Right lobe of liver (tissue), 6 donors: Measurements from ENCODE around the gene CDC42BPB. TPM values are rescaled to one million over a fixed set of nuclear protein-coding genes. Genes with fewer than 3 reads are reported as not detected.

Source experiments
- ATAC-seq, 4 donors: fragments of 200-7000 bp; cut with Tn5 transposase; one replicate each; pipeline ENCODE4 v1.9.1; 2020; ENCODE audit warnings: mild to moderate bottlenecking in 4 of 4, moderate library complexity in 4 of 4
- DNase-seq, 3 donors: peaks; one replicate each; pipeline ENCODE4 v3.0.0-alpha.2; 2020
- H3K27ac ChIP-seq, 3 donors: fragments of 200-600 bp; one replicate each; pipeline ENCODE4 v1.8.0; 2022
- H3K27me3 ChIP-seq, 2 donors: fragments of 200-600 bp; one replicate each; pipeline ENCODE4 v1.8.0; 2022
- H3K36me3 ChIP-seq, 4 donors: fragments of 200-600 bp; sonication (generic) in 1 of 4; one replicate each; pipeline versions ENCODE4 v1.5.1 to v1.8.0; 2017 to 2022; ENCODE audit warnings: control low read depth in 1 of 4
- H3K4me1 ChIP-seq, 4 donors: fragments of 200-600 bp; sonication (generic) in 1 of 4; one replicate each; pipeline versions ENCODE4 v1.5.1 to v1.8.0; 2017 to 2022; ENCODE audit warnings: control low read depth in 1 of 4
- H3K4me3 ChIP-seq, 3 donors: fragments of 200-600 bp; one replicate each; pipeline ENCODE4 v1.8.0; 2022
- H3K9me3 ChIP-seq, 4 donors: fragments of 200-600 bp; sonication (generic) in 1 of 4; one replicate each; pipeline versions ENCODE4 v1.5.1 to v1.8.0; 2017 to 2022; ENCODE audit warnings: control low read depth in 1 of 4
- CTCF ChIP-seq, 4 donors: fragments of 200-600 bp in 3 of 4; fragments of 450-650 bp in 1 of 4; IDR thresholded peaks; one replicate each; pipeline versions ENCODE4 v1.5.1 to v1.8.0; 2016 to 2022; ENCODE audit warnings: antibody characterized with exemption in 4 of 4, mild to moderate bottlenecking in 2 of 4
- POLR2A ChIP-seq: fragments of 450-650 bp; IDR thresholded peaks from one replicate; pipeline ENCODE4 v1.6.1; 2017; ENCODE audit warnings: antibody characterized with exemption, mild to moderate bottlenecking
- WGBS: methylation state at CpG from one replicate; pipeline ENCODE4 v1.1.6; 2018; ENCODE audit warnings: low coverage, low lambda C conversion rate; ENCODE audit not compliant: insufficient coverage; ENCODE audit errors: missing lambda C conversion rate; 5-methylcytosine and 5-hydroxymethylcytosine counted together
- intact Hi-C, 2 donors: fragments of 100-400 bp; cut with DNase I; formaldehyde crosslinking; loops; one replicate each; pipeline versions ENCODE4 v1.11.2 to v1.14.1; 2022
- total RNA-seq, 6 experiments: library from RNA; depleted of rRNA in 2 of 6; stranded (reverse); fragments of >200 nt in 2 of 6; fragmentation: NEBNext Ultra II Directional in 3 of 6; extraction: Animal tissue kit (Norgen Biotek cat#: 25700) in 3 of 6; gene quantifications; one replicate each; pipeline versions ENCODE4 v1.1.0 to v1.2.4, GENCODE V29; 2016 to 2023
- donor health status: DM: no; HTN: yes; CAD: no.
- donor health status: DM: no; HTN: no; CAD: no.
- donor health status: DM: no; HTN: no; CAD: no.
- donor health status: DM: no; HTN: yes; CAD: no.
- donor health status: DM: no; HTN: yes; CAD: no.

CDC42BPB gene
- total RNA-seq, 6 experiments from 2014 or later, result 38.4 to 55.5 (median 43.0) TPM

DNA sequence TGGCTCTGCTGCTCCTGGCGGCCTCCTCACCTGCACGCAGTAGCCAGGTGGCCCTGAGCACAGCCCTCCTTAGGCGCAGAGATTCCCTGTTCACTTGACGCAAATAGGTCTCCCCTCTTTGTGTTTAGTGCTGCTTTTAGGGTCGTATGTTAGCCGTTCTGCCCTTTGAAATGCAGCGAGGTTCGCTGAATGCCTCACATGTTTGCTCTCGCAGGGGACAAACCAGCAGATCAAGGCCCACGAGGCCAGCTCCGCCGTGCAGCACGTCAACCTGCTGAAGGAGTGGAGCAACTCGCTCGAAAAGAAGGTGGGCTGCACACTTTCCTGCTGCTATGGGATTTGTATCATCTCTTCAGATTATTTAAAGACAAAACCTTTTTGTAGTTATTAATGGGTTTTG lies 166.2 kb downstream of the CDC42BPB start:
- Histone ChIP-seq H3K9me3 (no peaks in the 10 kb centered on the region), H3K4me3 (no peak overlapping the region), H3K27ac (no peak overlapping the region), H3K4me1 (peaks cover 0 to 14% (median 6%) of the 10 kb centered on the region in 4 donors), H3K27me3 (no peaks in the 10 kb centered on the region), H3K36me3 (peaks cover 0 to 5% (median 0%) of the 10 kb centered on the region in 4 donors)
- 90% methylated on average over 13 of the region's 15 CpGs for WGBS
- DNase-seq (peak in 1 of 3 donors; percentile 13), ATAC-seq (no peak)
- TF ChIP-seq CTCF (IDR thresholded peaks at IDR 0.05), result no peak
- TF ChIP-seq POLR2A, result no peak
- intact Hi-C loops, result no loop called here

DNA sequence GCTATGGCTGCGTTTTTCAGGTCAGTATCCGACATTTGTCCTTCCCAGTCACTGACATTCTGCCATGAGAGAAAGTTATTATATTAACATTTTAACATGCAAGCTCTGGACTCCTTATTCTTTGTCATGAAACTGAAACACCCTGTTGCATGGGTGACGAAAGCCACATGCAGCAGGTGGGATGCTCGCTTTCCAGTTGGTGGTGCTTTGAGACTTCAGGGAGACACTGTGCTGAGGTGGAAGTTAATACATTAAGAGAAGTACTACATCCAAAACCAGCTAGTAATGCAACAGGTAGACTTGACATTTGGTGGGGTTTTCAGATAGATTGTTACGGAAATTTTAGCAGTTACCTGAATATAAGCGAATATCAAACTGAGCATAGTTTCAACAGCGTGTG lies 167.7 kb downstream of the CDC42BPB start:
- H3K27ac ChIP-seq, result no peak overlapping the region
- peaks cover 0 to 9% (median 0%) of the 10 kb centered on the region in 4 donors for H3K36me3 ChIP-seq
- TF ChIP-seq CTCF (IDR thresholded peaks at IDR 0.05) (no peak), POLR2A (no peak)
- H3K4me1 ChIP-seq, result peaks cover 0 to 14% (median 6%) of the 10 kb centered on the region in 4 donors
- intact Hi-C loops, result no loop called here
- H3K4me3 ChIP-seq, result no peak overlapping the region
- DNase-seq (no peak), ATAC-seq (no peak)
- WGBS, result 98% methylated on average over 7 of the region's 7 CpGs
- no peaks in the 10 kb centered on the region for H3K27me3 ChIP-seq
- H3K9me3 ChIP-seq, result no peaks in the 10 kb centered on the region

- intact Hi-C loops, result no loop called here
- TF ChIP-seq POLR2A (no peak), CTCF (IDR thresholded peaks at IDR 0.05) (no peak)
Observed at GRCh38 chr14:102888748-102889147, 168.6 kb downstream of the CDC42BPB start.

DNA sequence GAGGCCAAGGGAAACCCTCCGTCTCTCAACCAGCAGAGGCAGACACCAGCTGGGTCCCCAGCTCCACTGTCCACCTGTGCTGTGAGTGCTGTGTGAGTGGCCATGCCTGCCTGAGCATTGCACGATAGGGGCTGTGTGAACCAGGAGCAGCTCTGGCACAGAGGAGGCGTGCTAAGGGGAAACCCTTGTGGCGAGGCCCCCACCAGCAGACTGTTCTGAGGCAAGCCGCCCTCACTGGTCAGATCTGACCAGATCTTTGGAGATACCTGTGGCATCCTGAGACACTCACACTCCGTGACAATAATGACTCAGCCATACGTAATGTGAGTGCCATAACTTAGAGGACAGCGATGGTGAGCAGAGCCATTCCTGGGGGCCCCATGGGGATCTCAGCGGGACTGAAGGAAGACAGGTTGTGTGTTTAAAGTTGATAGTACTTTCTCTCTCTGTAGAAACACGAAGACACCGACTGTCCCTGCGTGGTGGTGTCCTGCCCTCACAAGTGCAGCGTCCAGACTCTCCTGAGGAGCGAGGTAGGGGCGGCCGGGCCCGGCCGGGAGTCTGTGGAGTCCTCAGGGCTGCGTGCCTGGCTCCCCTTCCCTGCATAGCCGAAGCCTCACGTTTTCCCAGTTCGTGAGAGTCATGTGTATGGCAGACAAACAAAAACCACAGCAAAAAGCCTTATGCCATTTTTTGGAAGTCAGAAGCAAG lies 171.5 kb downstream of the CDC42BPB start:
- Histone ChIP-seq H3K4me3 (no peak overlapping the region), H3K4me1 (no peaks in the 10 kb centered on the region), H3K36me3 (peaks cover 0 to 16% (median 0%) of the 10 kb centered on the region in 4 donors), H3K27me3 (no peaks in the 10 kb centered on the region), H3K27ac (no peak overlapping the region), H3K9me3 (no peaks in the 10 kb centered on the region)
- no peak for TF ChIP-seq CTCF (IDR thresholded peaks at IDR 0.05)
- no peak for TF ChIP-seq POLR2A
- intact Hi-C loops, result no loop called here
- ATAC-seq (peak in 1 of 4 donors; percentile 33), DNase-seq (no peak)
- WGBS, result 89% methylated on average over 7 of the region's 22 CpGs

More at GRCh38 chr14:102888748-102889147, 168.6 kb downstream of the CDC42BPB start:
- H3K27me3 ChIP-seq, result no peaks in the 10 kb centered on the region
- peaks cover 0 to 10% (median 4%) of the 10 kb centered on the region in 4 donors for H3K4me1 ChIP-seq
- H3K4me3 ChIP-seq, result no peak overlapping the region
- H3K36me3 ChIP-seq, result peaks cover 0 to 11% (median 0%) of the 10 kb centered on the region in 4 donors
- 81% methylated on average over 1 of the region's 1 CpG for WGBS
- no peak for DNase-seq
- H3K9me3 ChIP-seq, result no peaks in the 10 kb centered on the region
- no peak overlapping the region for H3K27ac ChIP-seq
- no peak for ATAC-seq
